HG03139 (cell line): ENCODE measurements around the gene ITGB2.
"Not testable (repeated sequence)": the region's sequence is repeated elsewhere in the genome, so short reads cannot be mapped to it uniquely, and the experiment has no call there.

Source experiments
- ATAC-seq: cut with Tn5 transposase; IDR thresholded peaks from one replicate; pipeline ENCODE4 v1.9.1; 2021; ENCODE audit not compliant: unreplicated experiment

ITGB2 gene

GRCh38 chr21:44942566-44942965, 21.9 kb upstream of the ITGB2 start:
- ATAC-seq = no peak

GRCh38 chr21:44941567-44941966, 20.9 kb upstream of the ITGB2 start:
- ATAC-seq = no peak

GRCh38 chr21:44940116-44940631, 19.5 kb upstream of the ITGB2 start:
- no peak for ATAC-seq

GRCh38 chr21:44939532-44940115, 18.9 kb upstream of the ITGB2 start, which contains the start of gene SLX9:
TSS of gene SLX9 (plus strand) at chr21:44940029. CDS start at chr21:44940058, 29 bp downstream.
- peak; percentile 66 for ATAC-seq

- ATAC-seq = no peak
Observed at GRCh38 chr21:44938772-44939531, 18.3 kb upstream of the ITGB2 start.

GRCh38 chr21:44935533-44935927, 14.8 kb upstream of the ITGB2 start:
- no peak for ATAC-seq

GRCh38 chr21:44934797-44935532, 14.3 kb upstream of the ITGB2 start:
- no peak for ATAC-seq

- no peak for ATAC-seq
Observed at GRCh38 chr21:44934276-44934675, 13.6 kb upstream of the ITGB2 start.

GRCh38 chr21:44933918-44934260, 13.2 kb upstream of the ITGB2 start:
- ATAC-seq = no peak

GRCh38 chr21:44933199-44933917, 12.7 kb upstream of the ITGB2 start:
- no peak for ATAC-seq

- ATAC-seq = no peak
Observed at GRCh38 chr21:44932408-44933181, 11.9 kb upstream of the ITGB2 start.

- no peak for ATAC-seq
Observed at GRCh38 chr21:44931501-44932407, 11.1 kb upstream of the ITGB2 start.

- ATAC-seq = no peak
Observed at GRCh38 chr21:44931137-44931500, 10.4 kb upstream of the ITGB2 start.

GRCh38 chr21:44930543-44930981, 9.9 kb upstream of the ITGB2 start:
- no peak for ATAC-seq

- ATAC-seq = no peak
Observed at GRCh38 chr21:44929799-44930542, 9.3 kb upstream of the ITGB2 start.

- ATAC-seq = no peak
Observed at GRCh38 chr21:44929242-44929798, 8.6 kb upstream of the ITGB2 start.

GRCh38 chr21:44928500-44929241, 8.0 kb upstream of the ITGB2 start:
- not testable (repeated sequence) for ATAC-seq
